Non-pigmented ciliary epithelial cell (primary cell): ENCODE data around the gene IGSF10.

Experiments
- DNase-seq: peaks from one replicate; pipeline ENCODE4 v3.0.0-alpha.2; 2010; ENCODE audit warnings: low read depth

IGSF10 gene

DNA sequence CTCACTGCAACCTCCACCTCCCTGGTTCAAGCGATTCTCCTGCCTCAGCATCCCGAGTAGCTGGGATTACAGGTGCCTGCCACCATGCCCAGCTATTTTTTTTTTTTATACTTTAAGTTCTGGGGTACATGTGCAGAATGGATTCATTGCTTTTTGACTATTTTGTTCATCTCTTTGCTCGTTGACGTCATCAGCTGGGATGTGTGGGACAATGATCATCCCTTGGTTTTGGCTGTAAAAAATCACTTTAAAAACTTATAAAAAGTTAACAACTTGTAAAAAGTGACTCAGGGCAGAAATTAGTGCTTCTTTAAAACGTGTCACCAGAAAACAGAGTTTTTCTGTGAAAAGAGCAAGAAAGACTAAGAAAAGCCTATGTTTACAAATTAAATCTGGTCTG is 37.8 kb downstream of the IGSF10 start:
- no peak for DNase-seq

- no peak for DNase-seq
Observed at GRCh38 chr3:151421938-151422337, 38.9 kb downstream of the IGSF10 start.

GRCh38 chr3:151419806-151420205 is 41.1 kb downstream of the IGSF10 start:
- no peak for DNase-seq

- DNase-seq, result no peak
Observed at GRCh38 chr3:151415289-151415688, 45.6 kb downstream of the IGSF10 start.

GRCh38 chr3:151412989-151413388 is 47.9 kb downstream of the IGSF10 start:
- no peak for DNase-seq
